GM23248 (cell line): ENCODE measurements around the gene KL. TPM values are rescaled to one million over a fixed set of nuclear protein-coding genes. Genes with fewer than 3 reads are reported as not detected.

ENCODE experiments used
- DNase-seq: peaks from one replicate; pipeline ENCODE4 v3.0.0-alpha.2; 2015
- H2AFZ ChIP-seq: fragments of 200-600 bp; sonication (generic); 2 replicates; pipeline ENCODE4 v1.6.1; 2016; ENCODE audit warnings: antibody characterized with exemption
- H3F3A ChIP-seq: fragments of 200-600 bp; sonication (generic); 2 replicates; pipeline ENCODE4 v1.6.1; 2016; ENCODE audit warnings: mild to moderate bottlenecking, antibody characterized with exemption, mixed run types; ENCODE audit not compliant: insufficient read depth
- H3K27ac ChIP-seq: fragments of 200-600 bp; sonication (generic); 2 replicates; pipeline ENCODE4 v1.5.1; 2016; ENCODE audit warnings: mild to moderate bottlenecking
- H3K27me3 ChIP-seq: fragments of 200-600 bp; sonication (generic); replicated peaks from 2 replicates; pipeline ENCODE4 v1.6.1; 2016; ENCODE audit warnings: mild to moderate bottlenecking; ENCODE audit not compliant: insufficient read depth
- H3K36me3 ChIP-seq: fragments of 200-600 bp; sonication (generic); 2 replicates; pipeline ENCODE4 v1.6.1; 2016; ENCODE audit warnings: low read depth, mild to moderate bottlenecking
- H3K4me1 ChIP-seq: fragments of 200-600 bp; sonication (generic); 2 replicates; pipeline ENCODE4 v1.6.1; 2016; ENCODE audit warnings: mild to moderate bottlenecking; ENCODE audit not compliant: insufficient read depth
- H3K4me2 ChIP-seq: fragments of 200-600 bp; sonication (generic); one replicate; pipeline ENCODE4 v1.6.1; 2016; ENCODE audit warnings: mild to moderate bottlenecking; ENCODE audit not compliant: unreplicated experiment
- H3K4me3 ChIP-seq: fragments of 200-600 bp; sonication (generic); 2 replicates; pipeline ENCODE4 v1.5.1; 2016; ENCODE audit warnings: mild to moderate bottlenecking
- H3K79me2 ChIP-seq: fragments of 200-600 bp; sonication (generic); 2 replicates; pipeline ENCODE4 v1.6.1; 2016; ENCODE audit warnings: mild to moderate bottlenecking; ENCODE audit not compliant: insufficient read depth
- H3K9ac ChIP-seq: fragments of 200-600 bp; sonication (generic); 2 replicates; pipeline ENCODE4 v1.6.1; 2016; ENCODE audit warnings: mild to moderate bottlenecking
- H3K9me2 ChIP-seq: fragments of 200-600 bp; sonication (generic); 2 replicates; pipeline ENCODE4 v1.6.1; 2016; ENCODE audit warnings: mixed run types, mild to moderate bottlenecking, moderate library complexity; ENCODE audit not compliant: insufficient read depth
- H3K9me3 ChIP-seq: fragments of 200-600 bp; sonication (generic); one replicate; pipeline ENCODE4 v1.6.1; 2017; ENCODE audit warnings: low read depth
- H4K20me1 ChIP-seq: fragments of 200-600 bp; sonication (generic); 2 replicates; pipeline ENCODE4 v1.6.0; 2016; ENCODE audit not compliant: insufficient read depth
- EZH2 ChIP-seq: fragments of 200-600 bp; sonication (generic); IDR thresholded peaks from 2 replicates; pipeline ENCODE4 v1.6.1; 2018; ENCODE audit warnings: antibody characterized with exemption, mild to moderate bottlenecking; ENCODE audit not compliant: insufficient read depth, poor library complexity, severe bottlenecking
- EZH2phosphoT487 ChIP-seq: fragments of 200-600 bp; sonication (generic); IDR thresholded peaks from 2 replicates; pipeline ENCODE4 v1.6.1; 2018; ENCODE audit warnings: antibody characterized with exemption, moderate library complexity, mild to moderate bottlenecking, low read depth; ENCODE audit not compliant: insufficient read depth
- WGBS, 2 experiments: methylation state at CpG; one replicate each; pipeline ENCODE4 v1.1.6; 2015 to 2017; ENCODE audit warnings: low lambda C conversion rate in 2 of 2, low coverage in 1 of 2; ENCODE audit errors: missing lambda C conversion rate in 2 of 2; 5-methylcytosine and 5-hydroxymethylcytosine counted together
- in situ Hi-C: fragments of 300-500 bp; cut with MboI; formaldehyde crosslinking; loops from 2 replicates; pipeline ENCODE4 v1.15.0; 2020
- polyA plus RNA-seq: library from polyadenylated mRNA; unstranded; fragments of >200 nt; fragmentation: Nextera tagmentation; extraction: Ambion mirVana; gene quantifications from 2 replicates; pipeline ENCODE4 v1.2.1, GENCODE V29; 2016
- total RNA-seq: library from RNA; depleted of rRNA; stranded (reverse); fragments of >200 nt; shearing (Covaris generic); gene quantifications from 2 replicates; pipeline ENCODE4 v1.2.3, GENCODE V29; 2014

KL gene
- total and polyA plus RNA-seq, 2 experiments from 2014 or later, result 0.22 TPM; not detected in 1

- whole genome bisulfite sequencing, 2 experiments, result 100% methylated on average over 1 of the region's 1 CpG
- TF ChIP-seq EZH2 (no peak), EZH2phosphoT487 (no peak)
- H3K27me3 ChIP-seq, result no peaks in the 10 kb centered on the region
- DNase-seq, result no peak
- H3K4me1 ChIP-seq, result no peaks in the 10 kb centered on the region
- H3K4me2 ChIP-seq, result no peak overlapping the region
- H2AFZ ChIP-seq, result no peak overlapping the region
- H3K36me3 ChIP-seq, result no peaks in the 10 kb centered on the region
- no peaks in the 10 kb centered on the region for H3K9me2 ChIP-seq
- H3K9ac ChIP-seq, result no peak overlapping the region
- H3F3A ChIP-seq, result no peaks in the 10 kb centered on the region
- no peak overlapping the region for H3K27ac ChIP-seq
- no peak overlapping the region for H3K4me3 ChIP-seq
- H4K20me1 ChIP-seq, result no peaks in the 10 kb centered on the region
- H3K79me2 ChIP-seq, result no peaks in the 10 kb centered on the region
- in situ Hi-C loops, result no loop called here
- H3K9me3 ChIP-seq, result no peaks in the 10 kb centered on the region
Observed at GRCh38 chr13:33072759-33073158, 56.5 kb downstream of the KL start.

- H3K79me2 ChIP-seq, result no peaks in the 10 kb centered on the region
- H2AFZ ChIP-seq, result no peak overlapping the region
- H4K20me1 ChIP-seq, result no peaks in the 10 kb centered on the region
- H3K9me2 ChIP-seq, result no peaks in the 10 kb centered on the region
- no peak overlapping the region for H3K4me3 ChIP-seq
- H3K4me2 ChIP-seq, result no peak overlapping the region
- in situ Hi-C loops, result no loop called here
- TF ChIP-seq EZH2phosphoT487 (no peak), EZH2 (no peak)
- no peaks in the 10 kb centered on the region for H3K4me1 ChIP-seq
- no peaks in the 10 kb centered on the region for H3K36me3 ChIP-seq
- no peak overlapping the region for H3K27ac ChIP-seq
- no peak for DNase-seq
- no peak overlapping the region for H3K9ac ChIP-seq
- 76 to 80% methylated on average over 3 of the region's 3 CpGs for WGBS, 2 experiments
- H3K27me3 ChIP-seq, result no peaks in the 10 kb centered on the region
- no peaks in the 10 kb centered on the region for H3F3A ChIP-seq
- no peaks in the 10 kb centered on the region for H3K9me3 ChIP-seq
Observed at GRCh38 chr13:33073338-33073737, 57.1 kb downstream of the KL start.

- no peak overlapping the region for H3K27ac ChIP-seq
- H3K4me1 ChIP-seq, result peaks cover 6% of the 10 kb centered on the region; the same call in 1 of the 2 replicates
- H3K9me2 ChIP-seq, result no peaks in the 10 kb centered on the region
- H3K9me3 ChIP-seq, result no peaks in the 10 kb centered on the region
- no peaks in the 10 kb centered on the region for H3K36me3 ChIP-seq
- no peaks in the 10 kb centered on the region for H3K79me2 ChIP-seq
- H3F3A ChIP-seq, result no peaks in the 10 kb centered on the region
- H4K20me1 ChIP-seq, result no peaks in the 10 kb centered on the region
- WGBS, 2 experiments, result 86 to 87% methylated on average over 10 of the region's 10 CpGs
- no peak overlapping the region for H2AFZ ChIP-seq
- H3K4me3 ChIP-seq, result no peak overlapping the region
- H3K27me3 ChIP-seq, result no peaks in the 10 kb centered on the region
- in situ Hi-C loops, result no loop called here
- H3K9ac ChIP-seq, result no peak overlapping the region
- H3K4me2 ChIP-seq, result no peak overlapping the region
- DNase-seq, result no peak
- TF ChIP-seq EZH2 (no peak), EZH2phosphoT487 (no peak)
Observed at GRCh38 chr13:33076001-33076992, 60.1 kb downstream of the KL start.

GRCh38 chr13:33078263-33078662 lies 62.0 kb downstream of the KL start:
- no peak for TF ChIP-seq EZH2phosphoT487
- TF ChIP-seq EZH2, result no peak
- no peak overlapping the region for H2AFZ ChIP-seq
- H3K36me3 ChIP-seq, result no peaks in the 10 kb centered on the region
- H3K9me3 ChIP-seq, result no peaks in the 10 kb centered on the region
- peaks cover 7% of the 10 kb centered on the region; the same call in 1 of the 2 replicates for H3K4me1 ChIP-seq
- no peaks in the 10 kb centered on the region for H3K79me2 ChIP-seq
- in situ Hi-C loops, result no loop called here
- H3K9ac ChIP-seq, result no peak overlapping the region
- H3F3A ChIP-seq, result no peaks in the 10 kb centered on the region
- no peak overlapping the region for H3K4me2 ChIP-seq
- DNase-seq, result no peak
- no peaks in the 10 kb centered on the region for H3K27me3 ChIP-seq
- H3K9me2 ChIP-seq, result no peaks in the 10 kb centered on the region
- H4K20me1 ChIP-seq, result no peaks in the 10 kb centered on the region
- 85 to 88% methylated on average over 3 of the region's 3 CpGs for WGBS, 2 experiments
- no peak overlapping the region for H3K4me3 ChIP-seq
- no peak overlapping the region for H3K27ac ChIP-seq
